Measurements from ENCODE around the gene PLET1.
"Not testable (repeated sequence)": the region's sequence is repeated elsewhere in the genome, so short reads cannot be mapped to it uniquely, and the experiment has no call there.

DNA sequence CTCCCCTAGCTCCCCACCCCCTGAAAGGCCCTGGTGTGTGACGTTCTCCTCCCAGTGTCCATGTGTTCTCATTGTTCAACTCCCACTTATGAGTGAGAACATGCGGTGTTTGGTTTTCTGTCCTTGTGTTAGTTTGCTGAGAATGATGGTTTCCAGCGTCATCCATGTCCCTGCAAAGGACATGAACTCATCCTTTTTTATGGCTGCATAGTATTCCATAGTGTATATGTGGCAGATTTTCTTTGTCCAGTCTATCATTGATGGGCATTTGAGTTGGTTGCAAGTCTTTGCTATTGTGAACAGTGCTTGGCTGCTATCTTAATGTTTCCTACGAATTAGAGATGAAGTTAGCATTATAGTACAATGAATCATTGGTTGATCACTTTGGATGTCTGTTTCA lies 61.6 kb downstream of the PLET1 start:
- TF ChIP-seq CTCF (IDR thresholded peaks at IDR 0.05); ZFX (IDR thresholded peaks at IDR 0.05; ENCODE audit: borderline replicate concordance): not testable (repeated sequence)

All from 22Rv1 (cell line).